OCI-LY3 (cell line): ENCODE measurements around the gene PCAT6.

Experiments
- H2AFZ ChIP-seq: fragments of 200-600, 300-600 bp; shearing (Covaris generic); 2 replicates; pipeline ENCODE4 v1.6.0; 2014; ENCODE audit warnings: antibody characterized with exemption, low read depth, low read length
- H3K27ac ChIP-seq: fragments of 200-600, 300-600 bp; sonication (generic); 2 replicates; pipeline ENCODE4 v1.5.1; 2014; ENCODE audit warnings: mild to moderate bottlenecking, low read length, moderate library complexity, mixed read lengths
- H3K27me3 ChIP-seq: fragments of 200-600, 300-600 bp; sonication (generic); 2 replicates; pipeline ENCODE4 v1.6.1; 2014; ENCODE audit warnings: low read depth, low read length, mixed read lengths
- H3K36me3 ChIP-seq: fragments of 200-600, 300-600 bp; sonication (generic); replicated peaks from 2 replicates; pipeline ENCODE3; 2014; ENCODE audit warnings: low read depth, low read length, mixed read lengths
- H3K4me1 ChIP-seq: fragments of 300-600, 200-600 bp; sonication (generic); 2 replicates; pipeline ENCODE4 v1.6.1; 2014; ENCODE audit warnings: low read length, mixed read lengths
- H3K4me2 ChIP-seq: fragments of 200-600, 300-600 bp; sonication (generic); 2 replicates; pipeline ENCODE4 v1.6.1; 2014; ENCODE audit warnings: low read length, mixed read lengths
- H3K4me3 ChIP-seq: fragments of 300-600, 200-600 bp; sonication (generic); 2 replicates; pipeline ENCODE4 v1.5.1; 2014; ENCODE audit warnings: antibody characterized with exemption, mild to moderate bottlenecking, low read length, moderate library complexity
- H3K79me2 ChIP-seq: fragments of 300-600, 200-600 bp; shearing (Covaris generic); 2 replicates; pipeline ENCODE4 v1.6.1; 2014; ENCODE audit warnings: mild to moderate bottlenecking, low read length, mixed read lengths
- H3K9ac ChIP-seq: fragments of 300-600, 200-600 bp; shearing (Covaris generic); 2 replicates; pipeline ENCODE4 v1.6.0; 2014; ENCODE audit warnings: mild to moderate bottlenecking, low read length, moderate library complexity
- H3K9me3 ChIP-seq: fragments of 200-600, 300-600 bp; shearing (Covaris generic); 2 replicates; pipeline ENCODE4 v1.6.1; 2014; ENCODE audit warnings: low read length, mixed read lengths; ENCODE audit not compliant: insufficient read depth
- H4K20me1 ChIP-seq: fragments of 200-600, 300-600 bp; sonication (generic); 2 replicates; pipeline ENCODE4 v1.6.1; 2016; ENCODE audit warnings: low read length, mixed read lengths; ENCODE audit not compliant: insufficient read depth
- EZH2phosphoT487 ChIP-seq: fragments of 200-600 bp; shearing (Covaris generic); IDR thresholded peaks from 2 replicates; pipeline ENCODE4 v1.6.1; 2018; ENCODE audit warnings: antibody characterized with exemption, mixed run types, low read depth
- TF ChIP-seq, protein P1 (sequence below): fragments of 200-600, 300-600 bp; sonication (generic); IDR thresholded peaks from 2 replicates; pipeline ENCODE4 v1.5.1; 2014; ENCODE audit warnings: antibody characterized with exemption, low read length, low read depth

The PCAT6 gene

DNA sequence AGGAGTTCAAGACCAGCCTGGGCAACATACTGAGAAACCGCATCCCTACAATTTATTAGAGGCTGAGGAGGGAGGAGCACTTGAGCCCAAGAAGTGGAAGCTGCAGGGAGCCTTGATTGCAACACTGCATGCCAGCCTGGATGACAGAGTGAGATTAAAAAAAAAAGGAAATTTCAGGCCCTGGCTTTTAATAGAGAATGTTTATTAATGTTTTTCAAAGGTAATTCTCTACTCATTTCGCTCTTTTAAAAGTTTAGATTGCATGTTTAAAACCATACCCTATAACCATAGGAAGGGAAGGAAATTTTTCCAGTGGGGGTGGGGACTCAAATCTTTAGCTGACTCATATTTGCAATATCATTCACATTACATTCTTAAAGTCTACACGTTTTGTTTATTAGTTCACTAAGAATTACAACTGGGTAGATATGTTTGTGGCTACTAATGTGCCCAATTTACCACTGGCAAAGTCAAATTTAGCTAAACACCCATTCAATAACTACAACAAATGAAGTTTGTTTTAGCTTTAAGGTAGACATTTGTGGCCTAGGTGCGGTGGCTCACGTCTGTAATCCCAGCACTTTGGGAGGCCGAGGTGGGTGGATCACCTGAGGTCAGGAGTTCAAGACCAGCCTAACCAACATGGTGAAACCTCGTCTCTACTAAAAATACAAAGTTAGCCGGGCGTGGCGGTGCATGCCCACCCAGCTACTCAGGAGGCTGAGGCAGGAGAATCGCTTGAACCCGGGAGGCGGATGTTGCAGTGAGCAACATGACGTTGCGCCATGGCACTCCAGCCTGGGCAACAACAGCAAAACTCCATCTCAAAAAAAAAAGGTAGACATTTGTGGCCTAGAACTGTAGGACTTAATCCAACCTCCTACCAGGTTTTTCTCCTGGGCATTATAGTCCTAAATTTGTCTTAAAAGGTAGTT lies 7.5 kb upstream of the PCAT6 start:
- Histone ChIP-seq H3K79me2 (peaks cover 93% of the 10 kb centered on the region), H3K27me3 (no peaks in the 10 kb centered on the region), H4K20me1 (peaks cover 62% of the 10 kb centered on the region), H3K36me3 (no peaks in the 10 kb centered on the region), H3K27ac (no peak overlapping the region), H3K9ac (no peak overlapping the region), H3K9me3 (no peaks in the 10 kb centered on the region), H3K4me3 (no peak overlapping the region), H2AFZ (no peak overlapping the region), H3K4me1 (peaks cover 23% of the 10 kb centered on the region), H3K4me2 (no peak overlapping the region)
- TF ChIP-seq, protein P1, sequence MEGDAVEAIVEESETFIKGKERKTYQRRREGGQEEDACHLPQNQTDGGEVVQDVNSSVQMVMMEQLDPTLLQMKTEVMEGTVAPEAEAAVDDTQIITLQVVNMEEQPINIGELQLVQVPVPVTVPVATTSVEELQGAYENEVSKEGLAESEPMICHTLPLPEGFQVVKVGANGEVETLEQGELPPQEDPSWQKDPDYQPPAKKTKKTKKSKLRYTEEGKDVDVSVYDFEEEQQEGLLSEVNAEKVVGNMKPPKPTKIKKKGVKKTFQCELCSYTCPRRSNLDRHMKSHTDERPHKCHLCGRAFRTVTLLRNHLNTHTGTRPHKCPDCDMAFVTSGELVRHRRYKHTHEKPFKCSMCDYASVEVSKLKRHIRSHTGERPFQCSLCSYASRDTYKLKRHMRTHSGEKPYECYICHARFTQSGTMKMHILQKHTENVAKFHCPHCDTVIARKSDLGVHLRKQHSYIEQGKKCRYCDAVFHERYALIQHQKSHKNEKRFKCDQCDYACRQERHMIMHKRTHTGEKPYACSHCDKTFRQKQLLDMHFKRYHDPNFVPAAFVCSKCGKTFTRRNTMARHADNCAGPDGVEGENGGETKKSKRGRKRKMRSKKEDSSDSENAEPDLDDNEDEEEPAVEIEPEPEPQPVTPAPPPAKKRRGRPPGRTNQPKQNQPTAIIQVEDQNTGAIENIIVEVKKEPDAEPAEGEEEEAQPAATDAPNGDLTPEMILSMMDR: no peak
- no peak for TF ChIP-seq EZH2phosphoT487

DNA sequence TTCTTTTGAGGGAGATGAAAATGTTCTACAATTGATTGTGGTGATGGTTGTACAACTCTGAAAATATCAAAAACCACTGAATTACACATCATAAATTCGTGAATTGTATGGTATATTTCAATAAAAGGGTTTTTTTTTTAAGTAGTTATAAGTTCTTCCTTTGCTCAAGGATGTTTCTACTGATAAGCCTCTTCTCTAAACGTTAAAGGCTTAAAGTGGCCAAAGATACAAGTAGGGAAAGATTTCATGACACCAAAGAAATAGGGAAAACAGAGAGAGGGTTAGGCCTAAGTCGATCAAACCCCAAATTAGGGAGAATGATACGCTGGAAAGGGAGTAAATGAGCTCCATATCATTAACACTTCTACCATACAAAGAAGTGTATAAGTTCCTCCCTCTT lies 6.6 kb upstream of the PCAT6 start:
- H3K4me1 ChIP-seq: peaks cover 27% of the 10 kb centered on the region
- TF ChIP-seq, protein P1: no peak
- TF ChIP-seq EZH2phosphoT487: no peak
- no peak overlapping the region for H2AFZ ChIP-seq
- no peaks in the 10 kb centered on the region for H3K36me3 ChIP-seq
- H4K20me1 ChIP-seq: peaks cover 53% of the 10 kb centered on the region
- no peaks in the 10 kb centered on the region for H3K9me3 ChIP-seq
- no peak overlapping the region for H3K9ac ChIP-seq
- no peak overlapping the region for H3K27ac ChIP-seq
- H3K4me3 ChIP-seq: no peak overlapping the region
- H3K27me3 ChIP-seq: peaks cover 6% of the 10 kb centered on the region
- no peak overlapping the region for H3K4me2 ChIP-seq
- peaks cover 85% of the 10 kb centered on the region for H3K79me2 ChIP-seq

DNA sequence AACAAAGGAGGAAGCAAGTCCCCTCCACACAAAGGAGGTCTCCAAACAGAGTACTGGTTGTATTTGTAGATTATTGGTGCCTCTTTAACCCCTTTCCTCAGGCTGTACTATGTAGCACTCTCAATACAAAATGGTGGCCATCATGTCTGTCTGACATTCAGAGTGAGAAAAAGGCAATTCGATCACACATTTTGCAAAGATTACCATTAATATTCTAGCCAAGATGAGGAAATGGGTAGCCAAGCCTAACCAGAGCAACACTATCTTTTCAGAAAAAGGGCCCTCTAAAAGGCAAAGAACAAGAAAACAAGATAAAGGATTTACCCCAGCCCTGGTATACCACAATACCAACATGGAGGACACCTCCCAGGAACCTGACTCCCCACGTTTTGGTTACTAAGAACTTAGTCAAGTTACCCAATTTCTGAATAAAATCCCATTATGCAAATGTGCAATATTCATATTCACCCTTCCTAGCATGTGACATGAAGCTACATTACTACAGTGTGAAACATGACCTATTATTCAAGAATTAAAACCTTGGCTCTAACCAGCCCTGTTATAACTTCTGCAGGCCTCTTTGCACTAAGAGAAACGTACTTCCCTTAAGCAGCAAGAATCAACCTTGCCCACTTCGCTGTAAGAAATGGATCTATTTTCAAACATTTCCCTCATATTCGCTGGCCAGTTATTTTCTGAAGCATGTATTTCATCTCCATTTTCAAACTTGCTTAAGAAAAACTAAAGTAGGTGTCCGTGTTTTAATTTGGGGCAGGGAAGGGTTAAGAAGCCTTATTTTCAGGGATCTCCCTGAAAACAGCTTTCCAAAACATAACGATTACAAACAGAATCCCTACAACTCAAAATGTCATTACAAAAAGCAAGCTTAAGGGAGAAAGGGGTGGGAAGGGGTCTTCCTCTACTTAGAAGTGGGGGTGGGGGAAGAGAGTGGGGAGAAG lies 4.6 kb upstream of the PCAT6 start:
- peak overlapping the region; percentile 97 for H3K4me3 ChIP-seq
- peaks cover 7% of the 10 kb centered on the region for H3K27me3 ChIP-seq
- peaks cover 35% of the 10 kb centered on the region for H4K20me1 ChIP-seq
- H3K4me2 ChIP-seq: peak overlapping the region; percentile 85
- H3K9ac ChIP-seq: peak overlapping the region; percentile 90
- peaks cover 68% of the 10 kb centered on the region for H3K79me2 ChIP-seq
- peaks cover 27% of the 10 kb centered on the region for H3K4me1 ChIP-seq
- peak overlapping the region; percentile 56 for H3K27ac ChIP-seq
- H3K36me3 ChIP-seq: no peaks in the 10 kb centered on the region
- peak overlapping the region; percentile 41; the same call in 1 of the 2 replicates for H2AFZ ChIP-seq
- no peak for TF ChIP-seq EZH2phosphoT487
- TF ChIP-seq, protein P1: no peak
- H3K9me3 ChIP-seq: no peaks in the 10 kb centered on the region
